OCI-LY3 (cell line): ENCODE data around the gene FRRS1L.

Experiments
- H2AFZ ChIP-seq: fragments of 200-600, 300-600 bp; shearing (Covaris generic); 2 replicates; pipeline ENCODE4 v1.6.0; 2014; ENCODE audit warnings: antibody characterized with exemption, low read depth, low read length
- H3K27ac ChIP-seq: fragments of 200-600, 300-600 bp; sonication (generic); 2 replicates; pipeline ENCODE4 v1.5.1; 2014; ENCODE audit warnings: mild to moderate bottlenecking, low read length, moderate library complexity, mixed read lengths
- H3K27me3 ChIP-seq: fragments of 200-600, 300-600 bp; sonication (generic); 2 replicates; pipeline ENCODE4 v1.6.1; 2014; ENCODE audit warnings: low read depth, low read length, mixed read lengths
- H3K36me3 ChIP-seq: fragments of 200-600, 300-600 bp; sonication (generic); replicated peaks from 2 replicates; pipeline ENCODE3; 2014; ENCODE audit warnings: low read depth, low read length, mixed read lengths
- H3K4me1 ChIP-seq: fragments of 300-600, 200-600 bp; sonication (generic); 2 replicates; pipeline ENCODE4 v1.6.1; 2014; ENCODE audit warnings: low read length, mixed read lengths
- H3K4me2 ChIP-seq: fragments of 200-600, 300-600 bp; sonication (generic); 2 replicates; pipeline ENCODE4 v1.6.1; 2014; ENCODE audit warnings: low read length, mixed read lengths
- H3K4me3 ChIP-seq: fragments of 300-600, 200-600 bp; sonication (generic); 2 replicates; pipeline ENCODE4 v1.5.1; 2014; ENCODE audit warnings: antibody characterized with exemption, mild to moderate bottlenecking, low read length, moderate library complexity
- H3K79me2 ChIP-seq: fragments of 300-600, 200-600 bp; shearing (Covaris generic); 2 replicates; pipeline ENCODE4 v1.6.1; 2014; ENCODE audit warnings: mild to moderate bottlenecking, low read length, mixed read lengths
- H3K9ac ChIP-seq: fragments of 300-600, 200-600 bp; shearing (Covaris generic); 2 replicates; pipeline ENCODE4 v1.6.0; 2014; ENCODE audit warnings: mild to moderate bottlenecking, low read length, moderate library complexity
- H3K9me3 ChIP-seq: fragments of 200-600, 300-600 bp; shearing (Covaris generic); 2 replicates; pipeline ENCODE4 v1.6.1; 2014; ENCODE audit warnings: low read length, mixed read lengths; ENCODE audit not compliant: insufficient read depth
- H4K20me1 ChIP-seq: fragments of 200-600, 300-600 bp; sonication (generic); 2 replicates; pipeline ENCODE4 v1.6.1; 2016; ENCODE audit warnings: low read length, mixed read lengths; ENCODE audit not compliant: insufficient read depth
- EZH2phosphoT487 ChIP-seq: fragments of 200-600 bp; shearing (Covaris generic); IDR thresholded peaks from 2 replicates; pipeline ENCODE4 v1.6.1; 2018; ENCODE audit warnings: antibody characterized with exemption, mixed run types, low read depth
- TF ChIP-seq, protein P1 (sequence below): fragments of 200-600, 300-600 bp; sonication (generic); IDR thresholded peaks from 2 replicates; pipeline ENCODE4 v1.5.1; 2014; ENCODE audit warnings: antibody characterized with exemption, low read length, low read depth

Gene FRRS1L

GRCh38 chr9:109115931-109116526 is 51.0 kb downstream of the FRRS1L start:
- Histone ChIP-seq H3K79me2 (peaks cover 86% of the 10 kb centered on the region), H2AFZ (no peak overlapping the region), H3K4me1 (peaks cover 29% of the 10 kb centered on the region), H3K9ac (no peak overlapping the region), H3K9me3 (no peaks in the 10 kb centered on the region), H3K4me3 (no peak overlapping the region), H3K27me3 (no peaks in the 10 kb centered on the region), H3K36me3 (peaks cover 13% of the 10 kb centered on the region), H3K4me2 (no peak overlapping the region), H3K27ac (no peak overlapping the region), H4K20me1 (peaks cover 65% of the 10 kb centered on the region)
- no peak for TF ChIP-seq EZH2phosphoT487
- TF ChIP-seq, protein P1, sequence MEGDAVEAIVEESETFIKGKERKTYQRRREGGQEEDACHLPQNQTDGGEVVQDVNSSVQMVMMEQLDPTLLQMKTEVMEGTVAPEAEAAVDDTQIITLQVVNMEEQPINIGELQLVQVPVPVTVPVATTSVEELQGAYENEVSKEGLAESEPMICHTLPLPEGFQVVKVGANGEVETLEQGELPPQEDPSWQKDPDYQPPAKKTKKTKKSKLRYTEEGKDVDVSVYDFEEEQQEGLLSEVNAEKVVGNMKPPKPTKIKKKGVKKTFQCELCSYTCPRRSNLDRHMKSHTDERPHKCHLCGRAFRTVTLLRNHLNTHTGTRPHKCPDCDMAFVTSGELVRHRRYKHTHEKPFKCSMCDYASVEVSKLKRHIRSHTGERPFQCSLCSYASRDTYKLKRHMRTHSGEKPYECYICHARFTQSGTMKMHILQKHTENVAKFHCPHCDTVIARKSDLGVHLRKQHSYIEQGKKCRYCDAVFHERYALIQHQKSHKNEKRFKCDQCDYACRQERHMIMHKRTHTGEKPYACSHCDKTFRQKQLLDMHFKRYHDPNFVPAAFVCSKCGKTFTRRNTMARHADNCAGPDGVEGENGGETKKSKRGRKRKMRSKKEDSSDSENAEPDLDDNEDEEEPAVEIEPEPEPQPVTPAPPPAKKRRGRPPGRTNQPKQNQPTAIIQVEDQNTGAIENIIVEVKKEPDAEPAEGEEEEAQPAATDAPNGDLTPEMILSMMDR: no peak

- peaks cover 99% of the 10 kb centered on the region for H3K79me2 ChIP-seq
- H3K27me3 ChIP-seq: no peaks in the 10 kb centered on the region
- H3K9me3 ChIP-seq: no peaks in the 10 kb centered on the region
- peaks cover 13% of the 10 kb centered on the region for H3K36me3 ChIP-seq
- H3K27ac ChIP-seq: no peak overlapping the region
- no peak overlapping the region for H3K9ac ChIP-seq
- TF ChIP-seq EZH2phosphoT487: no peak
- TF ChIP-seq, protein P1: no peak
- no peak overlapping the region for H2AFZ ChIP-seq
- H3K4me3 ChIP-seq: no peak overlapping the region
- H3K4me2 ChIP-seq: no peak overlapping the region
- peaks cover 76% of the 10 kb centered on the region for H4K20me1 ChIP-seq
- H3K4me1 ChIP-seq: peaks cover 36% of the 10 kb centered on the region
These were observed 52.4 kb downstream of the FRRS1L start for GRCh38 chr9:109114670-109115069.

- no peak overlapping the region for H3K4me3 ChIP-seq
- no peak overlapping the region for H3K27ac ChIP-seq
- no peak overlapping the region for H3K9ac ChIP-seq
- no peak for TF ChIP-seq EZH2phosphoT487
- TF ChIP-seq, protein P1: no peak
- no peak overlapping the region for H3K4me2 ChIP-seq
- H2AFZ ChIP-seq: no peak overlapping the region
- no peaks in the 10 kb centered on the region for H3K9me3 ChIP-seq
- no peaks in the 10 kb centered on the region for H3K27me3 ChIP-seq
- peaks cover 81% of the 10 kb centered on the region for H4K20me1 ChIP-seq
- H3K4me1 ChIP-seq: peaks cover 40% of the 10 kb centered on the region
- H3K79me2 ChIP-seq: peaks cover 99% of the 10 kb centered on the region
- peaks cover 13% of the 10 kb centered on the region for H3K36me3 ChIP-seq
These were observed 53.0 kb downstream of the FRRS1L start for GRCh38 chr9:109113892-109114609.

DNA sequence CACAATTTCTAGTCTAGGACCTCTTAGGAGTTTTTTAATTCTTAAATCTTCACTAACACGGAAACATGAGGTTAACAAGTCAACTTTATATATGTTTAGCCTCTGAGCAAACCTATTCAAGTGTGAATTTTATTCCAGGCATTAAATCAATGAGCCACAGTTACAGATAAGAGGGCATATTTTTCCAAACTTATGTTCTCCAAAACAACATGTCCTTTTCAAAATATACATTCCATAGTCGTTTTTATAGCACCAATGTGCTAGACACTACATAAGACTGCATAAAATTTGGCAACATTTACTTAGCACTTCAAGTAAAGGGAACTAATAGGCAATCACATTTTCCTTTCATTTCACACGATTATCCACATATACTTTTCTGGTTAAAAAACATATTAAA is 53.8 kb downstream of the FRRS1L start:
- Histone ChIP-seq H2AFZ (no peak overlapping the region), H3K4me2 (no peak overlapping the region), H3K27me3 (no peaks in the 10 kb centered on the region), H3K9me3 (no peaks in the 10 kb centered on the region), H4K20me1 (peaks cover 81% of the 10 kb centered on the region), H3K79me2 (peaks cover 99% of the 10 kb centered on the region), H3K36me3 (peaks cover 13% of the 10 kb centered on the region), H3K4me3 (no peak overlapping the region), H3K27ac (no peak overlapping the region), H3K4me1 (peaks cover 44% of the 10 kb centered on the region), H3K9ac (no peak overlapping the region)
- no peak for TF ChIP-seq EZH2phosphoT487
- TF ChIP-seq, protein P1: no peak
